SK-N-SH (cell line): Measurements from ENCODE around the gene AQP9. TPM values are rescaled to one million over a fixed set of nuclear protein-coding genes. Genes with fewer than 3 reads are reported as not detected.

Experiments used
- CTCF ChIA-PET: fragments of 300-600, 350-600 bp; formaldehyde crosslinking; extraction: SDS; loops from one replicate; lab custom pipeline; 2021; lab: Yijun Ruan, JAX
- POLR2A ChIA-PET: fragments of 350-600 bp; sonication (Branson Sonifier 250); formaldehyde crosslinking; extraction: SDS; loops from one replicate; lab custom pipeline; 2020; ENCODE audit warnings: antibody characterized with exemption, inconsistent platforms; lab: Yijun Ruan, JAX
- DNase-seq: peaks from one replicate; pipeline ENCODE4 v3.0.0; 2012
- H2AFZ ChIP-seq: fragments of 200-600 bp; sonication (generic); 2 replicates; pipeline ENCODE4 v1.8.1; 2016; ENCODE audit warnings: antibody characterized with exemption, mild to moderate bottlenecking, low read depth
- H3F3A ChIP-seq: fragments of 200-600 bp; sonication (generic); replicated peaks from 2 replicates; pipeline ENCODE3; 2016; ENCODE audit warnings: antibody characterized with exemption, mild to moderate bottlenecking; ENCODE audit not compliant: insufficient read depth
- H3K27ac ChIP-seq, 2 experiments: fragments of 200-500 bp in 1 of 2; fragments of 200-600 bp in 1 of 2; sonication (Bioruptor generic) in 1 of 2; sonication (generic), shearing (Covaris generic) in 1 of 2; 2 replicates each; pipeline versions ENCODE4 v1.5.1 to v1.6.1; 2014 to 2016; ENCODE audit warnings: low read depth in 2 of 2, inconsistent platforms in 1 of 2, low read length in 1 of 2, mild to moderate bottlenecking in 1 of 2, mixed read lengths in 1 of 2
- H3K27me3 ChIP-seq: fragments of 200-600 bp; sonication (generic), shearing (Covaris generic); 2 replicates; pipeline ENCODE4 v1.6.1; 2016; ENCODE audit warnings: mixed run types; ENCODE audit not compliant: insufficient read depth
- H3K36me3 ChIP-seq, 2 experiments: fragments of 200-500 bp in 1 of 2; fragments of 200-600 bp in 1 of 2; sonication (Bioruptor generic) in 1 of 2; sonication (generic) in 1 of 2; replicated peaks in 1 of 2; 2 replicates each; pipeline versions ENCODE3 to v1.5.1; 2014 to 2016; ENCODE audit warnings: low read length in 1 of 2, mild to moderate bottlenecking in 1 of 2; ENCODE audit not compliant: insufficient read depth in 2 of 2, control insufficient read depth in 1 of 2
- H3K4me1 ChIP-seq, 2 experiments: fragments of 200-500 bp in 1 of 2; fragments of 200-600 bp in 1 of 2; sonication (Bioruptor generic) in 1 of 2; sonication (generic), shearing (Covaris generic) in 1 of 2; 2 replicates each; pipeline versions ENCODE4 v1.5.1 to v1.6.1; 2014 to 2016; ENCODE audit warnings: low read depth in 1 of 2, low read length in 1 of 2, mixed run types in 1 of 2; ENCODE audit not compliant: insufficient read depth in 2 of 2, control insufficient read depth in 1 of 2
- H3K4me2 ChIP-seq: fragments of 200-600 bp; sonication (generic), shearing (Covaris generic); 2 replicates; pipeline ENCODE4 v1.6.1; 2017; ENCODE audit warnings: mixed run types
- H3K4me3 ChIP-seq, 2 experiments: fragments of 200-500 bp in 1 of 2; fragments of 200-600 bp in 1 of 2; sonication (Bioruptor generic) in 1 of 2; sonication (generic), shearing (Covaris generic) in 1 of 2; 2 replicates each; pipeline versions ENCODE4 v1.5.1 to v1.8.1; 2014 to 2016; ENCODE audit warnings: low read depth in 2 of 2, inconsistent platforms in 1 of 2, low read length in 1 of 2, mild to moderate bottlenecking in 1 of 2, mixed read lengths in 1 of 2, moderate library complexity in 1 of 2
- H3K79me2 ChIP-seq: fragments of 200-600 bp; sonication (generic); 2 replicates; pipeline ENCODE4 v1.8.1; 2017; ENCODE audit warnings: mild to moderate bottlenecking; ENCODE audit not compliant: insufficient read depth
- H3K9ac ChIP-seq: fragments of 200-600 bp; sonication (generic); 2 replicates; pipeline ENCODE4 v1.6.1; 2017; ENCODE audit warnings: mixed run types
- H3K9me2 ChIP-seq: fragments of 200-600 bp; sonication (generic); 2 replicates; pipeline ENCODE4 v1.6.1; 2017; ENCODE audit warnings: mixed run types
- H3K9me3 ChIP-seq: fragments of 200-600 bp; sonication (generic); 2 replicates; pipeline ENCODE4 v1.6.1; 2017; ENCODE audit warnings: mixed run types, mild to moderate bottlenecking, moderate library complexity
- H4K20me1 ChIP-seq: fragments of 200-600 bp; sonication (generic); 2 replicates; pipeline ENCODE4 v1.6.1; 2017; ENCODE audit warnings: mild to moderate bottlenecking, mixed run types; ENCODE audit not compliant: insufficient read depth
- EP300 ChIP-seq, 2 experiments: IDR thresholded peaks; 2 replicates each; pipeline versions ENCODE4 v1.4.0 to v1.6.1; 2012; ENCODE audit warnings: borderline replicate concordance in 1 of 2, low read depth in 1 of 2, low read length in 1 of 2
- EZH2phosphoT487 ChIP-seq: fragments of 200-600 bp; sonication (generic); IDR thresholded peaks from 2 replicates; pipeline ENCODE4 v1.6.1; 2017; ENCODE audit warnings: low read depth, mixed run types, mild to moderate bottlenecking, antibody characterized with exemption, moderate library complexity, borderline replicate concordance
- FOXJ3 ChIP-seq: sonication (generic); formaldehyde crosslinking; IDR thresholded peaks from 2 replicates; pipeline ENCODE4 v1.5.1; 2020; ENCODE audit warnings: mild to moderate bottlenecking, missing genetic modification reagents
- FOXM1 ChIP-seq: IDR thresholded peaks from 2 replicates; pipeline ENCODE4 v1.4.0; 2012; ENCODE audit warnings: low read depth, mild to moderate bottlenecking
- MXI1 ChIP-seq: IDR thresholded peaks from 2 replicates; pipeline ENCODE4 v1.6.1; 2012; ENCODE audit warnings: mild to moderate bottlenecking, low read depth, low read length, improper control_type of control experiment
- RCOR1 ChIP-seq: fragments of 150-350 bp; IDR thresholded peaks from 2 replicates; pipeline ENCODE4 v1.6.1; 2017; ENCODE audit warnings: antibody characterized with exemption, low read length
- TCF12 ChIP-seq: IDR thresholded peaks from 2 replicates; pipeline ENCODE4 v1.4.0; 2012
- YY1 ChIP-seq: IDR thresholded peaks from 2 replicates; pipeline ENCODE4 v1.4.0; 2012; ENCODE audit warnings: low read depth, mild to moderate bottlenecking
- WGBS: methylation state at CpG from one replicate; pipeline ENCODE4 v1.1.6; 2017; ENCODE audit warnings: low lambda C conversion rate; 5-methylcytosine and 5-hydroxymethylcytosine counted together
- polyA plus RNA-seq, 3 experiments: library from polyadenylated mRNA; depleted of rRNA; stranded (reverse); fragments of >200 nt; gene quantifications; 2 replicates each; pipeline ENCODE4 v1.2.3, GENCODE V29; 2012
- TF ChIP-seq, protein P1 (sequence below): IDR thresholded peaks from 2 replicates; pipeline ENCODE4 v1.4.0; 2012; ENCODE audit warnings: low read depth, borderline replicate concordance
- TF ChIP-seq, protein P2 (sequence below): fragments of 200-600 bp; sonication (generic); IDR thresholded peaks from 2 replicates; pipeline ENCODE4 v1.6.1; 2017; ENCODE audit warnings: antibody characterized with exemption, mild to moderate bottlenecking, moderate library complexity
- TF ChIP-seq, protein P3 (sequence below): IDR thresholded peaks from 2 replicates; pipeline ENCODE4 v1.6.1; 2012; ENCODE audit warnings: mild to moderate bottlenecking, low read depth, low read length, moderate library complexity
- TF ChIP-seq, protein P4 (sequence below): IDR thresholded peaks from 2 replicates; pipeline ENCODE4; 2012
- TF ChIP-seq, protein P5 (sequence below): fragments of 150-350 bp; IDR thresholded peaks from 2 replicates; pipeline ENCODE4 v1.6.1; 2016; ENCODE audit warnings: mild to moderate bottlenecking, low read depth, low read length

AQP9 gene
- polyA plus RNA-seq, 1 of the 3 experiments (the other 2 are of a cell fraction), result not detected

DNA sequence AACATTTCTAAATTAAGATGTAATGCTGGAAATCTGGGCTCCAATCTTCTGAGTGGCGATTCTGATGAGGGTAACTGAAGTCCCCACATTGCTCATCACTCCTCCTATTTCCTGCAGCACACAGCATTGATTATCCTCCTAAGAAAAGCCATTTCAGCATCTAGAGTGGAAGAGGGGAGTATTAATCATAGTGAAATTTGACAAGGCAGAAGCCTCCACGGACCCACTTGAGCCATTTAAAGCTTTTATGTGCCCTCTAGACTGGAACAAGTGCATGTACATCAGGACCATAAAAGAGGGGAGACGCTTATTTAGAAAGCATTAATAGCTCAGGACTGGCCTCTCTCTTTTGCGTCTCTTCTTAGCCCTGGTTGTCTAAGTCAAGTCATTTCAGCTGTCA, 25.8 kb downstream of the AQP9 start (continued):
- TF ChIP-seq, protein P1, sequence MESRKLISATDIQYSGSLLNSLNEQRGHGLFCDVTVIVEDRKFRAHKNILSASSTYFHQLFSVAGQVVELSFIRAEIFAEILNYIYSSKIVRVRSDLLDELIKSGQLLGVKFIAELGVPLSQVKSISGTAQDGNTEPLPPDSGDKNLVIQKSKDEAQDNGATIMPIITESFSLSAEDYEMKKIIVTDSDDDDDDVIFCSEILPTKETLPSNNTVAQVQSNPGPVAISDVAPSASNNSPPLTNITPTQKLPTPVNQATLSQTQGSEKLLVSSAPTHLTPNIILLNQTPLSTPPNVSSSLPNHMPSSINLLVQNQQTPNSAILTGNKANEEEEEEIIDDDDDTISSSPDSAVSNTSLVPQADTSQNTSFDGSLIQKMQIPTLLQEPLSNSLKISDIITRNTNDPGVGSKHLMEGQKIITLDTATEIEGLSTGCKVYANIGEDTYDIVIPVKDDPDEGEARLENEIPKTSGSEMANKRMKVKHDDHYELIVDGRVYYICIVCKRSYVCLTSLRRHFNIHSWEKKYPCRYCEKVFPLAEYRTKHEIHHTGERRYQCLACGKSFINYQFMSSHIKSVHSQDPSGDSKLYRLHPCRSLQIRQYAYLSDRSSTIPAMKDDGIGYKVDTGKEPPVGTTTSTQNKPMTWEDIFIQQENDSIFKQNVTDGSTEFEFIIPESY, result no peak
- no peak for TF ChIP-seq FOXJ3 (CRISPR knock-in tag)

DNA sequence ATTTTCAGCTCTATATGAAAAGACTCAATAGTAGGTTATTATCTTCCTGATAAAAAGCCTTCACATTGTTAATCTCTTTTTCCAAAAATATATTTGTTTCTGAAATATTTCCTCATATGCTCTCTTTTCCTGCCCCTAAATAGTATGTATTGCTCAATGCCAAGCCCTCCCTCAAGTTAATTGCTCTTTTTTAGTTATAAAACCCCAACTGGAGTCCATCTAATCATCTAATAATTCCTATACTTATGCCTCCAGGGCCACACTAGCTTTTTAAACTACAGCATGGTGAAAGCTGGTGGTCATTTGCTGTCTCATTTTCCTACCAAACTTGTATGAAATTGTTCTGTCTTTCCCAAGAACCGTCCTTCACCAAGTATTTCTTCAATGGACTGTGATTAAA, 26.7 kb downstream of the AQP9 start:
- 30% methylated on average over 1 of the region's 1 CpG for WGBS
- TF ChIP-seq EZH2phosphoT487 (no peak), RCOR1 (no peak), EP300 (IDR thresholded peaks at IDR 0.05; ENCODE audit: borderline replicate concordance in 1 of 2, low read depth in 1 of 2, low read length in 1 of 2) (no peak), TCF12 (no peak)
- TF ChIP-seq, protein P2, sequence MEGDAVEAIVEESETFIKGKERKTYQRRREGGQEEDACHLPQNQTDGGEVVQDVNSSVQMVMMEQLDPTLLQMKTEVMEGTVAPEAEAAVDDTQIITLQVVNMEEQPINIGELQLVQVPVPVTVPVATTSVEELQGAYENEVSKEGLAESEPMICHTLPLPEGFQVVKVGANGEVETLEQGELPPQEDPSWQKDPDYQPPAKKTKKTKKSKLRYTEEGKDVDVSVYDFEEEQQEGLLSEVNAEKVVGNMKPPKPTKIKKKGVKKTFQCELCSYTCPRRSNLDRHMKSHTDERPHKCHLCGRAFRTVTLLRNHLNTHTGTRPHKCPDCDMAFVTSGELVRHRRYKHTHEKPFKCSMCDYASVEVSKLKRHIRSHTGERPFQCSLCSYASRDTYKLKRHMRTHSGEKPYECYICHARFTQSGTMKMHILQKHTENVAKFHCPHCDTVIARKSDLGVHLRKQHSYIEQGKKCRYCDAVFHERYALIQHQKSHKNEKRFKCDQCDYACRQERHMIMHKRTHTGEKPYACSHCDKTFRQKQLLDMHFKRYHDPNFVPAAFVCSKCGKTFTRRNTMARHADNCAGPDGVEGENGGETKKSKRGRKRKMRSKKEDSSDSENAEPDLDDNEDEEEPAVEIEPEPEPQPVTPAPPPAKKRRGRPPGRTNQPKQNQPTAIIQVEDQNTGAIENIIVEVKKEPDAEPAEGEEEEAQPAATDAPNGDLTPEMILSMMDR, result no peak
- H3F3A ChIP-seq, result no peaks in the 10 kb centered on the region
- H3K36me3 ChIP-seq, result no peaks in the 10 kb centered on the region
- POLR2A ChIA-PET, result no interaction called here
- H3K27ac ChIP-seq, result no peak overlapping the region
- no peaks in the 10 kb centered on the region; a peak in 2 of 4 replicates for H3K4me1 ChIP-seq
- no peak overlapping the region for H3K4me2 ChIP-seq
- no peaks in the 10 kb centered on the region for H4K20me1 ChIP-seq
- no peak overlapping the region for H3K4me3 ChIP-seq
- DNase-seq, result no peak
- no peaks in the 10 kb centered on the region for H3K9me3 ChIP-seq
- CTCF ChIA-PET, result interaction anchor here (0.5 to 5.9 kb wide), 2 partner anchors 18 to 122 kb away, joined by 3 to 24 read pairs; no protein-coding TSS in a partner anchor
- no peak overlapping the region for H2AFZ ChIP-seq
- H3K9me2 ChIP-seq, result no peaks in the 10 kb centered on the region
- no peak overlapping the region for H3K9ac ChIP-seq
- H3K79me2 ChIP-seq, result no peaks in the 10 kb centered on the region
- H3K27me3 ChIP-seq, result no peaks in the 10 kb centered on the region; the same call in 1 of the 2 replicates

DNA sequence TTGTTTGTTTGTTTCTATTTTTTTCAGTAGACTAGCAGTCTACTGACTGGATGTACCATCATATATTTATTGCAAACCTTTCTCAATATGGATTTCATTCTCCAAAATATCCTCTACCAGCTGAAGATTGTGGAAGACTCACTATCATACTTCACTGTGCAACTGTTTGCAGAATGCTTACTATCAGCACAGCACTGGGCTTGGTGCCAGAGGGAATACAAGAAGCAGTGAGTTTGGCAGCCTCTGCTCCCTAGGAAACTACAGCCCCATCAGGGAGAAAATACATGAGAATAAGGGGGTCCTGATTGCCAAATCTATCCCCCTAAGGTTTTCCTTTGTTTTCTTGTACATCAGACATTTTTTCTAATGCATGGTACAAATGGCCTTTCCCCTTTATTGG, 27.5 kb downstream of the AQP9 start:
- H3K9me3 ChIP-seq, result no peaks in the 10 kb centered on the region
- no peak overlapping the region for H3K4me2 ChIP-seq
- no peak overlapping the region for H3K9ac ChIP-seq
- no peaks in the 10 kb centered on the region; the same call in 1 of the 2 replicates for H3K27me3 ChIP-seq
- no peaks in the 10 kb centered on the region for H4K20me1 ChIP-seq
- H3K4me3 ChIP-seq, result no peak overlapping the region
- ChIA-PET CTCF (interaction anchor here (5.9 kb wide), 1 partner anchor 17 kb away, joined by 24 read pairs; no protein-coding TSS in a partner anchor), POLR2A (no interaction called here)
- no peaks in the 10 kb centered on the region for H3K36me3 ChIP-seq
- H2AFZ ChIP-seq, result no peak overlapping the region
- H3K9me2 ChIP-seq, result no peaks in the 10 kb centered on the region
- no peak overlapping the region for H3K27ac ChIP-seq
- no peak for DNase-seq
- no peaks in the 10 kb centered on the region for H3K79me2 ChIP-seq
- H3F3A ChIP-seq, result no peaks in the 10 kb centered on the region
- H3K4me1 ChIP-seq, result no peaks in the 10 kb centered on the region; a peak in 2 of 4 replicates
- TF ChIP-seq, protein P3, sequence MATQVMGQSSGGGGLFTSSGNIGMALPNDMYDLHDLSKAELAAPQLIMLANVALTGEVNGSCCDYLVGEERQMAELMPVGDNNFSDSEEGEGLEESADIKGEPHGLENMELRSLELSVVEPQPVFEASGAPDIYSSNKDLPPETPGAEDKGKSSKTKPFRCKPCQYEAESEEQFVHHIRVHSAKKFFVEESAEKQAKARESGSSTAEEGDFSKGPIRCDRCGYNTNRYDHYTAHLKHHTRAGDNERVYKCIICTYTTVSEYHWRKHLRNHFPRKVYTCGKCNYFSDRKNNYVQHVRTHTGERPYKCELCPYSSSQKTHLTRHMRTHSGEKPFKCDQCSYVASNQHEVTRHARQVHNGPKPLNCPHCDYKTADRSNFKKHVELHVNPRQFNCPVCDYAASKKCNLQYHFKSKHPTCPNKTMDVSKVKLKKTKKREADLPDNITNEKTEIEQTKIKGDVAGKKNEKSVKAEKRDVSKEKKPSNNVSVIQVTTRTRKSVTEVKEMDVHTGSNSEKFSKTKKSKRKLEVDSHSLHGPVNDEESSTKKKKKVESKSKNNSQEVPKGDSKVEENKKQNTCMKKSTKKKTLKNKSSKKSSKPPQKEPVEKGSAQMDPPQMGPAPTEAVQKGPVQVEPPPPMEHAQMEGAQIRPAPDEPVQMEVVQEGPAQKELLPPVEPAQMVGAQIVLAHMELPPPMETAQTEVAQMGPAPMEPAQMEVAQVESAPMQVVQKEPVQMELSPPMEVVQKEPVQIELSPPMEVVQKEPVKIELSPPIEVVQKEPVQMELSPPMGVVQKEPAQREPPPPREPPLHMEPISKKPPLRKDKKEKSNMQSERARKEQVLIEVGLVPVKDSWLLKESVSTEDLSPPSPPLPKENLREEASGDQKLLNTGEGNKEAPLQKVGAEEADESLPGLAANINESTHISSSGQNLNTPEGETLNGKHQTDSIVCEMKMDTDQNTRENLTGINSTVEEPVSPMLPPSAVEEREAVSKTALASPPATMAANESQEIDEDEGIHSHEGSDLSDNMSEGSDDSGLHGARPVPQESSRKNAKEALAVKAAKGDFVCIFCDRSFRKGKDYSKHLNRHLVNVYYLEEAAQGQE, result no peak
- TF ChIP-seq, protein P4, sequence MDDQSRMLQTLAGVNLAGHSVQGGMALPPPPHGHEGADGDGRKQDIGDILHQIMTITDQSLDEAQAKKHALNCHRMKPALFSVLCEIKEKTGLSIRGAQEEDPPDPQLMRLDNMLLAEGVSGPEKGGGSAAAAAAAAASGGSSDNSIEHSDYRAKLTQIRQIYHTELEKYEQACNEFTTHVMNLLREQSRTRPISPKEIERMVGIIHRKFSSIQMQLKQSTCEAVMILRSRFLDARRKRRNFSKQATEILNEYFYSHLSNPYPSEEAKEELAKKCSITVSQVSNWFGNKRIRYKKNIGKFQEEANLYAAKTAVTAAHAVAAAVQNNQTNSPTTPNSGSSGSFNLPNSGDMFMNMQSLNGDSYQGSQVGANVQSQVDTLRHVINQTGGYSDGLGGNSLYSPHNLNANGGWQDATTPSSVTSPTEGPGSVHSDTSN, result no peak
- TF ChIP-seq YY1 (no peak), MXI1 (no peak), FOXM1 (no peak), EP300 (IDR thresholded peaks at IDR 0.05; ENCODE audit: borderline replicate concordance in 1 of 2, low read depth in 1 of 2, low read length in 1 of 2) (no peak)
- TF ChIP-seq, protein P5, sequence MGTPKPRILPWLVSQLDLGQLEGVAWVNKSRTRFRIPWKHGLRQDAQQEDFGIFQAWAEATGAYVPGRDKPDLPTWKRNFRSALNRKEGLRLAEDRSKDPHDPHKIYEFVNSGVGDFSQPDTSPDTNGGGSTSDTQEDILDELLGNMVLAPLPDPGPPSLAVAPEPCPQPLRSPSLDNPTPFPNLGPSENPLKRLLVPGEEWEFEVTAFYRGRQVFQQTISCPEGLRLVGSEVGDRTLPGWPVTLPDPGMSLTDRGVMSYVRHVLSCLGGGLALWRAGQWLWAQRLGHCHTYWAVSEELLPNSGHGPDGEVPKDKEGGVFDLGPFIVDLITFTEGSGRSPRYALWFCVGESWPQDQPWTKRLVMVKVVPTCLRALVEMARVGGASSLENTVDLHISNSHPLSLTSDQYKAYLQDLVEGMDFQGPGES, result no peak
